AG04449 (cell line): ENCODE measurements around the gene MYO5C.

Experiments
- CTCF ChIA-PET: fragments of 350-600 bp; formaldehyde crosslinking; extraction: SDS; loops from one replicate; lab custom pipeline; 2021; ENCODE audit warnings: antibody characterized with exemption; lab: Yijun Ruan, JAX
- POLR2A ChIA-PET: fragments of 400-600, 350-600 bp; formaldehyde crosslinking; extraction: SDS; loops from one replicate; lab custom pipeline; 2020; ENCODE audit warnings: antibody characterized with exemption, inconsistent platforms; lab: Yijun Ruan, JAX
- DNase-seq: peaks from one replicate; pipeline ENCODE4 v3.0.0-alpha.2; 2010; ENCODE audit warnings: low read depth, low spot score
- H3K4me3 ChIP-seq: 2 replicates; pipeline ENCODE4 v1.5.1; 2011; ENCODE audit warnings: low read depth, mild to moderate bottlenecking, control low read depth, low read length
- CTCF ChIP-seq: IDR thresholded peaks from one replicate; pipeline ENCODE4 v1.5.1; 2011; ENCODE audit warnings: mild to moderate bottlenecking, moderate library complexity, low read length, control low read depth, inconsistent platforms; ENCODE audit not compliant: insufficient read depth; ENCODE audit errors: missing control alignments

The MYO5C gene

GRCh38 chr15:52259503-52259902 lies 36.1 kb downstream of the MYO5C start:
- ChIA-PET CTCF (interaction anchor here (0.6 to 10.6 kb wide), 2 partner anchors 103 to 473 kb away, joined by 3 to 256 read pairs; no protein-coding TSS in a partner anchor), POLR2A (no interaction called here)
- no peak for TF ChIP-seq CTCF
- no peak overlapping the region for H3K4me3 ChIP-seq
- no peak for DNase-seq

GRCh38 chr15:52258461-52258860 lies 37.1 kb downstream of the MYO5C start:
- POLR2A ChIA-PET: no interaction called here
- no peak overlapping the region for H3K4me3 ChIP-seq
- CTCF ChIA-PET: interaction anchor here (0.7 to 10.6 kb wide), 7 partner anchors 9 to 479 kb away, joined by 3 to 256 read pairs (median 4); no protein-coding TSS in a partner anchor

GRCh38 chr15:52257734-52258062 lies 37.9 kb downstream of the MYO5C start:
- no peak for TF ChIP-seq CTCF
- H3K4me3 ChIP-seq: no peak overlapping the region
- ChIA-PET CTCF (interaction anchor here (0.7 to 10.6 kb wide), 24 partner anchors 8 to 939 kb away, joined by 3 to 256 read pairs (median 4); no protein-coding TSS in a partner anchor), POLR2A (no interaction called here)
- no peak for DNase-seq

More at GRCh38 chr15:52258461-52258860, 37.1 kb downstream of the MYO5C start:
- no peak for DNase-seq
- TF ChIP-seq CTCF: no peak

GRCh38 chr15:52256930-52257733 lies 38.5 kb downstream of the MYO5C start:
- ChIA-PET POLR2A (interaction anchor here (1.5 kb wide), 1 partner anchor 481 kb away, joined by 3 read pairs; no protein-coding TSS in a partner anchor), CTCF (interaction anchor here (0.6 to 10.6 kb wide), 55 partner anchors 8 to 940 kb away, joined by 3 to 256 read pairs (median 4); partner anchors contain the start of gene MYO5C)
- H3K4me3 ChIP-seq: no peak overlapping the region
- TF ChIP-seq CTCF: no peak
- no peak for DNase-seq

- H3K4me3 ChIP-seq: no peak overlapping the region
- TF ChIP-seq CTCF: peak; percentile 71
- ChIA-PET CTCF (interaction anchor here (0.6 to 10.6 kb wide), 54 partner anchors 9 to 526 kb away, joined by 3 to 256 read pairs (median 4); partner anchors contain the start of gene MYO5C), POLR2A (interaction anchor here (1.5 kb wide), 1 partner anchor 482 kb away, joined by 3 read pairs; no protein-coding TSS in a partner anchor)
- no peak for DNase-seq
Observed at GRCh38 chr15:52256366-52256765, 39.2 kb downstream of the MYO5C start.

GRCh38 chr15:52255935-52256334 lies 39.7 kb downstream of the MYO5C start:
- CTCF ChIA-PET: interaction anchor here (0.7 to 10.6 kb wide), 23 partner anchors 9 to 527 kb away, joined by 3 to 256 read pairs (median 4); partner anchors contain the start of gene MYO5C
- no peak overlapping the region for H3K4me3 ChIP-seq
- POLR2A ChIA-PET: interaction anchor here (1.5 kb wide), 1 partner anchor 482 kb away, joined by 3 read pairs; no protein-coding TSS in a partner anchor
- DNase-seq: no peak
- no peak for TF ChIP-seq CTCF
